Prostate gland (tissue), 2 donors: ENCODE measurements around the gene PPM1A.

Experiments used
- POLR2A ChIP-seq: fragments of 450-650 bp; IDR thresholded peaks from one replicate; pipeline ENCODE4 v1.6.1; 2016; ENCODE audit warnings: antibody characterized with exemption, mild to moderate bottlenecking
- TF ChIP-seq, protein P1 (sequence below), 4 experiments: fragments of 200-600 bp in 2 of 4; fragments of 450-650 bp in 2 of 4; sonication (generic) in 2 of 4; IDR thresholded peaks; 1 replicate in 3 of 4; 2 replicates in 1 of 4; pipeline ENCODE4 v1.5.1; 2016 to 2019; ENCODE audit warnings: antibody characterized with exemption in 4 of 4, mild to moderate bottlenecking in 2 of 4, moderate library complexity in 2 of 4

DNA sequence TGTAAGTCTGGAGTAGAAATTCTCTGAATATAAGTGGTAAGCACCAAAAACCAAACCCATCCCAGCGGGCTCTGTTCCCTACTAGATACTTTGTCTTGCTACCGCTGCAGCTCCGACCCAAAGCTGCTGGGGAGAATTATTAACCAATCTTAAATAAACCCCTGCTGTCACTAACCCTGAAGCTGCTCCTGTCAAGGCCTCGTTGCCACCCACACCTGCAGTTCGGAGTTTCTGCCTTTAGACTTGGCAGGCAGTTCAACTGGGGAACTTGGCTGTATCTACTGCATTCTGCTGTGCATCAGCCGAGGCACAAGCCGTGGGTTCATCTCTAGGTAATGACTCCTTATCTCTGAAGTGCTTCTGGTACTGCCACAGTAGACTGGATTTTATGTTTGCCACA lies 55.5 kb downstream of the PPM1A start:
- TF ChIP-seq, protein P1, sequence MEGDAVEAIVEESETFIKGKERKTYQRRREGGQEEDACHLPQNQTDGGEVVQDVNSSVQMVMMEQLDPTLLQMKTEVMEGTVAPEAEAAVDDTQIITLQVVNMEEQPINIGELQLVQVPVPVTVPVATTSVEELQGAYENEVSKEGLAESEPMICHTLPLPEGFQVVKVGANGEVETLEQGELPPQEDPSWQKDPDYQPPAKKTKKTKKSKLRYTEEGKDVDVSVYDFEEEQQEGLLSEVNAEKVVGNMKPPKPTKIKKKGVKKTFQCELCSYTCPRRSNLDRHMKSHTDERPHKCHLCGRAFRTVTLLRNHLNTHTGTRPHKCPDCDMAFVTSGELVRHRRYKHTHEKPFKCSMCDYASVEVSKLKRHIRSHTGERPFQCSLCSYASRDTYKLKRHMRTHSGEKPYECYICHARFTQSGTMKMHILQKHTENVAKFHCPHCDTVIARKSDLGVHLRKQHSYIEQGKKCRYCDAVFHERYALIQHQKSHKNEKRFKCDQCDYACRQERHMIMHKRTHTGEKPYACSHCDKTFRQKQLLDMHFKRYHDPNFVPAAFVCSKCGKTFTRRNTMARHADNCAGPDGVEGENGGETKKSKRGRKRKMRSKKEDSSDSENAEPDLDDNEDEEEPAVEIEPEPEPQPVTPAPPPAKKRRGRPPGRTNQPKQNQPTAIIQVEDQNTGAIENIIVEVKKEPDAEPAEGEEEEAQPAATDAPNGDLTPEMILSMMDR (IDR thresholded peaks at IDR 0.05): no peak
- TF ChIP-seq POLR2A: no peak
